ENCODE data around the gene SLC38A6. TPM values are rescaled to one million over a fixed set of nuclear protein-coding genes. Genes with fewer than 3 reads are reported as not detected.

Gene SLC38A6
- total and polyA plus RNA-seq, 10 of the 15 experiments (the other 5 are each of a cell fraction or from before 2014, with no cell fraction given): 2.0 to 7.0 (median 3.7) TPM

- TF ChIP-seq HDAC2 (IDR thresholded peaks at IDR 0.05): no peak
- TF ChIP-seq KAT2A (conservative IDR thresholded peaks at IDR 0.05; ENCODE audit: control insufficient read depth, low read depth, low read length): no peak
- no peak for TF ChIP-seq CUX1 (IDR thresholded peaks at IDR 0.05; ENCODE audit: insufficient replicate concordance, low read depth, low read length)
- no peak for TF ChIP-seq NRF1 (conservative IDR thresholded peaks at IDR 0.05; ENCODE audit: low read depth, low read length)
- TF ChIP-seq MTA2 (IDR thresholded peaks at IDR 0.05; ENCODE audit: low read depth): no peak
- no peak for TF ChIP-seq NFYA (IDR thresholded peaks at IDR 0.05; ENCODE audit: borderline replicate concordance, low read depth, low read length)
- TF ChIP-seq TCF12 (IDR thresholded peaks at IDR 0.05; ENCODE audit: low read depth, low read length): no peak
- no peak overlapping the region for H3K9ac ChIP-seq (ENCODE audit: control insufficient read depth, insufficient read depth, low read length)
- intact Hi-C loops (cut with micrococcal nuclease; ENCODE audit: unreplicated experiment) (loop anchor here (10.0 kb wide), 2 partner anchors 168 to 292 kb away; partner anchors contain the start of gene MNAT1), in situ Hi-C loops (cut with MboI) (loop anchor here (5.0 kb wide), 2 partner anchors 226 to 399 kb away; no protein-coding TSS in a partner anchor)
- ATAC-seq: no peak
- H3K4me2 ChIP-seq (ENCODE audit: control insufficient read depth, insufficient read depth): no peak overlapping the region
- no peak for FAIRE-seq
- H3K9me3 ChIP-seq (replicated peaks; ENCODE audit: control insufficient read depth, insufficient read depth, low read length): no peaks in the 10 kb centered on the region
- ChIA-PET SMC1A (ENCODE audit: uncharacterized antibody, unreplicated experiment) (interaction anchor here (1.0 to 3.4 kb wide), 7 partner anchors 14 to 403 kb away, joined by 3 to 14 read pairs (median 5); no protein-coding TSS in a partner anchor), CTCF (interaction anchor here (0.6 to 4.0 kb wide), 19 partner anchors 8 to 836 kb away, joined by 3 to 36 read pairs (median 4); no protein-coding TSS in a partner anchor), POLR2A (no interaction called here), RAD21 (ENCODE audit: unreplicated experiment) (interaction anchor here (0.9 to 3.0 kb wide), 6 partner anchors 14 to 402 kb away, joined by 3 to 13 read pairs (median 7); no protein-coding TSS in a partner anchor)
- no peak overlapping the region for H3K27ac ChIP-seq (ENCODE audit: control insufficient read depth, insufficient read depth)
- H3K27me3 ChIP-seq (replicated peaks in 1 of 2; ENCODE audit: control insufficient read depth in 2 of 2, insufficient read depth in 2 of 2, low read length in 1 of 2): no peaks in the 10 kb centered on the region
- no peak for DNase-seq (ENCODE audit: low read depth, low spot score)
- no peak overlapping the region for H3K4me3 ChIP-seq
- H4K20me1 ChIP-seq (ENCODE audit: control insufficient read depth, insufficient read depth): no peaks in the 10 kb centered on the region
- no peaks in the 10 kb centered on the region for H3K79me2 ChIP-seq (ENCODE audit: control insufficient read depth, insufficient read depth, low read length)
- no TSS peak for BruUV-seq (replicated peaks)
- H2AFZ ChIP-seq (ENCODE audit: control insufficient read depth, low read depth, low read length): no peak overlapping the region
- no peaks in the 10 kb centered on the region; the same call in 1 of the 2 replicates for H3K4me1 ChIP-seq (ENCODE audit: control insufficient read depth, insufficient read depth, low read length)
- H3K36me3 ChIP-seq (ENCODE audit: control insufficient read depth in 2 of 2, insufficient read depth in 2 of 2, low read length in 1 of 2): no peaks in the 10 kb centered on the region
- 98% methylated on average over 2 of the region's 2 CpGs for WGBS (ENCODE audit: insufficient coverage, insufficient replicate concordance, low lambda C conversion rate, missing lambda C conversion rate)
These were observed 45.5 kb downstream of the SLC38A6 start for GRCh38 chr14:61026526-61026925.
